Measurements from ENCODE around the gene CACNB4.

DNA sequence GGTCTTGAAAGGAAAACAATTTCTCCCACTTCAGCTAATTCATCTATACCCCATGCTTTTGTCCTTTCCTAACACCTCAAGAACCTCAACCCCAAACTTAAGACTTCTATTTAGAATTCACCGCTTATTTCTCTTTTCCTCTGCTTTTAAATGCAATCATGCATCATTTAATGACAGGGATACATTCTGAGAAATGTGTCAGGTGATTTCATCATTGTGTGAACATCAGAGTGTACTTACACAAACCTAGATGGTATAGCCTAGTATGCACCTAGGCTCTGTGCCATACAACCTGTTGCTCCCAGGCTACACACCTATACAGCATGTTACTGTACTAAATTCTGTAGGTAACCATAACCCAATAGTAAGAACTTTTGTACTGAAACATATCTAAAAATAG lies 293.5 kb downstream of the CACNB4 start:
- TF ChIP-seq, protein P1, sequence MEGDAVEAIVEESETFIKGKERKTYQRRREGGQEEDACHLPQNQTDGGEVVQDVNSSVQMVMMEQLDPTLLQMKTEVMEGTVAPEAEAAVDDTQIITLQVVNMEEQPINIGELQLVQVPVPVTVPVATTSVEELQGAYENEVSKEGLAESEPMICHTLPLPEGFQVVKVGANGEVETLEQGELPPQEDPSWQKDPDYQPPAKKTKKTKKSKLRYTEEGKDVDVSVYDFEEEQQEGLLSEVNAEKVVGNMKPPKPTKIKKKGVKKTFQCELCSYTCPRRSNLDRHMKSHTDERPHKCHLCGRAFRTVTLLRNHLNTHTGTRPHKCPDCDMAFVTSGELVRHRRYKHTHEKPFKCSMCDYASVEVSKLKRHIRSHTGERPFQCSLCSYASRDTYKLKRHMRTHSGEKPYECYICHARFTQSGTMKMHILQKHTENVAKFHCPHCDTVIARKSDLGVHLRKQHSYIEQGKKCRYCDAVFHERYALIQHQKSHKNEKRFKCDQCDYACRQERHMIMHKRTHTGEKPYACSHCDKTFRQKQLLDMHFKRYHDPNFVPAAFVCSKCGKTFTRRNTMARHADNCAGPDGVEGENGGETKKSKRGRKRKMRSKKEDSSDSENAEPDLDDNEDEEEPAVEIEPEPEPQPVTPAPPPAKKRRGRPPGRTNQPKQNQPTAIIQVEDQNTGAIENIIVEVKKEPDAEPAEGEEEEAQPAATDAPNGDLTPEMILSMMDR (IDR thresholded peaks at IDR 0.05): no peak
- TF ChIP-seq POLR2A (IDR thresholded peaks at IDR 0.05): no peak
